CD14-positive monocyte (primary cell): ENCODE measurements around the gene AZIN2. TPM values are rescaled to one million over a fixed set of nuclear protein-coding genes. Genes with fewer than 3 reads are reported as not detected.

Experiments
- DNase-seq, 3 donors: peaks; one replicate each; pipeline ENCODE4 v3.0.0-alpha.2; 2011 to 2022
- H2AFZ ChIP-seq: 2 replicates; pipeline ENCODE4 v1.6.0; 2012; ENCODE audit warnings: mild to moderate bottlenecking, low read depth, low read length, inconsistent platforms; ENCODE audit not compliant: insufficient read depth, poor library complexity, severe bottlenecking
- H3K27ac ChIP-seq, 2 donors: 1 replicate in 1 of 2; 2 replicates in 1 of 2; pipeline ENCODE4 v1.5.1; 2012 to 2013; ENCODE audit warnings: low read length in 2 of 2, control low read depth in 1 of 2, inconsistent platforms in 1 of 2, low read depth in 1 of 2, mild to moderate bottlenecking in 1 of 2
- H3K27me3 ChIP-seq, 2 donors: one replicate each; pipeline versions ENCODE4 v1.6.0 to v1.6.1; 2011 to 2013; ENCODE audit warnings: low read length in 2 of 2; ENCODE audit not compliant: control insufficient read depth in 2 of 2, insufficient read depth in 2 of 2
- H3K36me3 ChIP-seq, 2 donors: replicated peaks in 1 of 2; 1 replicate in 1 of 2; 2 replicates in 1 of 2; pipeline versions ENCODE4 v1.5.1 to v1.6.1; 2012 to 2013; ENCODE audit warnings: low read length in 2 of 2, control low read depth in 1 of 2, inconsistent platforms in 1 of 2, mild to moderate bottlenecking in 1 of 2; ENCODE audit not compliant: insufficient read depth in 2 of 2, control insufficient read depth in 1 of 2
- H3K4me1 ChIP-seq, 2 donors: 1 replicate in 1 of 2; 2 replicates in 1 of 2; pipeline versions ENCODE4 v1.5.1 to v1.6.1; 2012 to 2013; ENCODE audit warnings: low read length in 2 of 2, control low read depth in 1 of 2, inconsistent platforms in 1 of 2, mild to moderate bottlenecking in 1 of 2, moderate library complexity in 1 of 2; ENCODE audit not compliant: insufficient read depth in 2 of 2, control insufficient read depth in 1 of 2
- H3K4me2 ChIP-seq: replicated peaks from 2 replicates; pipeline ENCODE3; 2012; ENCODE audit warnings: low read length, moderate library complexity, mild to moderate bottlenecking; ENCODE audit not compliant: poor library complexity, severe bottlenecking; ENCODE audit errors: extremely low read depth
- H3K4me3 ChIP-seq, 3 experiments: fragments of 200-600 bp in 1 of 3; sonication (generic) in 1 of 3; replicated peaks in 1 of 3; 1 replicate in 2 of 3; 2 replicates in 1 of 3; pipeline ENCODE4 v1.5.1; 2011 to 2013; ENCODE audit warnings: low read length in 3 of 3, mild to moderate bottlenecking in 3 of 3, control low read depth in 2 of 3, low read depth in 2 of 3, inconsistent platforms in 1 of 3, moderate library complexity in 1 of 3
- H3K79me2 ChIP-seq: 2 replicates; pipeline ENCODE4 v1.6.0; 2012; ENCODE audit warnings: mild to moderate bottlenecking, control low read depth, inconsistent platforms, low read length, moderate library complexity; ENCODE audit not compliant: insufficient read depth
- H3K9ac ChIP-seq: 2 replicates; pipeline ENCODE4 v1.6.0; 2017; ENCODE audit warnings: low read length, mild to moderate bottlenecking; ENCODE audit not compliant: insufficient read depth, poor library complexity, severe bottlenecking
- H3K9me3 ChIP-seq, 2 donors: replicated peaks in 1 of 2; 1 replicate in 1 of 2; 2 replicates in 1 of 2; pipeline versions ENCODE4 v1.5.1 to v1.6.1; 2012 to 2013; ENCODE audit warnings: low read length in 2 of 2, control low read depth in 1 of 2; ENCODE audit not compliant: control insufficient read depth in 1 of 2, insufficient read depth in 1 of 2
- H4K20me1 ChIP-seq: 2 replicates; pipeline ENCODE4 v1.6.0; 2012; ENCODE audit warnings: mild to moderate bottlenecking, low read length, control low read depth, moderate library complexity; ENCODE audit not compliant: insufficient read depth
- H3K27ac Mint-ChIP-seq, 7 donors: one replicate each; pipeline ENCODE4 v1.8.0; 2020; ENCODE audit warnings: mild to moderate bottlenecking in 7 of 7, mixed read lengths in 7 of 7, moderate library complexity in 6 of 7, inconsistent platforms in 2 of 7
- H3K27me3 Mint-ChIP-seq, 3 donors: one replicate each; pipeline ENCODE4 v1.8.0; 2021 to 2022; ENCODE audit warnings: low read depth in 3 of 3, mild to moderate bottlenecking in 3 of 3, mixed read lengths in 3 of 3, moderate library complexity in 3 of 3, inconsistent platforms in 1 of 3
- H3K36me3 Mint-ChIP-seq, 2 donors: one replicate each; pipeline ENCODE4 v1.8.0; 2020; ENCODE audit warnings: mixed read lengths in 2 of 2, inconsistent platforms in 1 of 2, mild to moderate bottlenecking in 1 of 2
- H3K4me1 Mint-ChIP-seq: one replicate; pipeline ENCODE4 v1.8.0; 2020; ENCODE audit warnings: mild to moderate bottlenecking, mixed read lengths
- H3K4me3 Mint-ChIP-seq, 2 donors: one replicate each; pipeline ENCODE4 v1.8.0; 2020; ENCODE audit warnings: mild to moderate bottlenecking in 2 of 2, mixed read lengths in 2 of 2, moderate library complexity in 1 of 2
- H3K9me3 Mint-ChIP-seq, 7 donors: one replicate each; pipeline ENCODE4 v1.8.0; 2020 to 2022; ENCODE audit warnings: mixed read lengths in 7 of 7, mild to moderate bottlenecking in 6 of 7, moderate library complexity in 6 of 7, inconsistent platforms in 2 of 7
- CTCF ChIP-seq: fragments of 200-600 bp; IDR thresholded peaks from one replicate; pipeline ENCODE4 v1.8.0; 2022; ENCODE audit warnings: antibody characterized with exemption, mild to moderate bottlenecking
- WGBS: methylation state at CpG from one replicate; pipeline ENCODE4 v1.1.5; 2013; ENCODE audit warnings: missing lambda C conversion rate; ENCODE audit not compliant: insufficient coverage; 5-methylcytosine and 5-hydroxymethylcytosine counted together
- intact Hi-C, 2 donors: fragments of 100-400 bp; cut with micrococcal nuclease; formaldehyde crosslinking; loops; one replicate each; pipeline versions ENCODE4 v1.15.0 to v1.15.1; 2023
- polyA plus RNA-seq, 3 donors: library from polyadenylated mRNA; depleted of rRNA in 1 of 3; unstranded in 2 of 3; stranded (reverse) in 1 of 3; fragments of 300-500 nt in 2 of 3; fragments of >200 nt in 1 of 3; fragmentation: Illumina TruSeq in 2 of 3; gene quantifications; 1 replicate in 2 of 3; 2 replicates in 1 of 3; pipeline ENCODE4 v1.2.3, GENCODE V29; 2012 to 2021

The AZIN2 gene
- polyA plus RNA-seq, 3 donors = 0.03 to 0.89 TPM; not detected in 1

- TF ChIP-seq CTCF = no peak
- peaks cover 0 to 2% (median 0%) of the 10 kb centered on the region in 7 donors for H3K9me3 Mint-ChIP-seq
- H3K27ac Mint-ChIP-seq = peak within 1 kb of the TSS; percentile 93 to 96 (median 95)
- H3K9me3 ChIP-seq = no peaks in the 10 kb centered on the region
- WGBS = 0% methylated on average over 48 of the region's 59 CpGs
- H3K27me3 ChIP-seq = no peaks in the 10 kb centered on the region
- DNase-seq = peak; percentile 95 to 97 (median 96)
- peaks cover 71 to 78% of the 10 kb centered on the region in 2 donors for H3K4me1 ChIP-seq
- peaks cover 0 to 2% (median 0%) of the 10 kb centered on the region in 3 donors for H3K27me3 Mint-ChIP-seq
- H3K79me2 ChIP-seq = peaks cover 48% of the 10 kb centered on the region
- H3K4me3 Mint-ChIP-seq = peak within 1 kb of the TSS; percentile 93 to 96
- H4K20me1 ChIP-seq = peaks cover 23% of the 10 kb centered on the region
- H3K9ac ChIP-seq = peak within 1 kb of the TSS; percentile 87
- H3K36me3 Mint-ChIP-seq = peaks cover 2 to 12% of the 10 kb centered on the region in 2 donors
- peaks cover 75% of the 10 kb centered on the region for H3K4me1 Mint-ChIP-seq
- no peak within 1 kb of the TSS for H2AFZ ChIP-seq
- peaks cover 0 to 3% of the 10 kb centered on the region in 2 donors for H3K36me3 ChIP-seq
- intact Hi-C loops = loop anchor here in 1 of 2 donors (2.0 to 5.0 kb wide), 2 partner anchors 14 to 75 kb away; partner anchors contain the start of gene RNF19B
- H3K27ac ChIP-seq = peak within 1 kb of the TSS; percentile 84 to 91
- H3K4me3 ChIP-seq = peak within 1 kb of the TSS; percentile 47 to 76 (median 72)
- peak within 1 kb of the TSS; percentile 66 for H3K4me2 ChIP-seq
Observed at GRCh38 chr1:33036526-33037503, 44.1 kb upstream of the AZIN2 start, which contains the start of gene AK2. Gene AK2, minus strand, starts transcription at chr1:33036883. Its CDS starts 55 bp downstream, at chr1:33036828.

GRCh38 chr1:33039840-33040239 is 41.1 kb upstream of the AZIN2 start:
- H3K9me3 ChIP-seq = no peaks in the 10 kb centered on the region
- H4K20me1 ChIP-seq = peaks cover 4% of the 10 kb centered on the region
- Mint-ChIP-seq H3K27me3 (peaks cover 0 to 5% (median 2%) of the 10 kb centered on the region in 3 donors), H3K27ac (peak overlapping the region; percentile 75 to 93 (median 86)), H3K4me3 (peak overlapping the region; percentile 35 to 53), H3K36me3 (no peaks in the 10 kb centered on the region), H3K4me1 (peaks cover 47% of the 10 kb centered on the region), H3K9me3 (peaks cover 0 to 5% (median 0%) of the 10 kb centered on the region in 7 donors)
- no peak overlapping the region for H3K9ac ChIP-seq
- H3K4me3 ChIP-seq = peak overlapping the region in 1 of 3 experiments; percentile 6
- no peaks in the 10 kb centered on the region for H3K36me3 ChIP-seq
- intact Hi-C loops = loop anchor here in 1 of 2 donors (5.0 kb wide), 1 partner anchor 78 kb away; the partner anchor contains the start of gene RNF19B
- peak; percentile 79 to 84 (median 83) for DNase-seq
- no peak for TF ChIP-seq CTCF
- H3K27ac ChIP-seq = peak overlapping the region; percentile 36 to 65
- H3K4me2 ChIP-seq = peak overlapping the region; percentile 21
- WGBS = 20% methylated on average over 5 of the region's 8 CpGs
- peaks cover 41 to 49% of the 10 kb centered on the region in 2 donors for H3K4me1 ChIP-seq
- no peaks in the 10 kb centered on the region for H3K27me3 ChIP-seq
- H2AFZ ChIP-seq = no peak overlapping the region
- H3K79me2 ChIP-seq = peaks cover 19% of the 10 kb centered on the region
